Transverse colon (tissue), 4 donors: ENCODE measurements around the gene RBFOX2.

Experiments used
- EP300 ChIP-seq: sonication (generic); formaldehyde crosslinking; IDR thresholded peaks from one replicate; pipeline ENCODE4 v1.6.1; 2017; ENCODE audit warnings: antibody characterized with exemption, low read depth
- POLR2AphosphoS5 ChIP-seq, 3 donors: sonication (generic); formaldehyde crosslinking; IDR thresholded peaks; one replicate each; pipeline ENCODE4 v1.6.1; 2016; ENCODE audit warnings: antibody characterized with exemption in 3 of 3
- TF ChIP-seq, protein P1 (sequence below), 5 experiments: fragments of 200-600 bp in 3 of 5; fragments of 450-650 bp in 2 of 5; sonication (generic) in 3 of 5; IDR thresholded peaks; 1 replicate in 2 of 5; 2 replicates in 3 of 5; pipeline ENCODE4 v1.5.1; 2016 to 2017; ENCODE audit warnings: antibody characterized with exemption in 5 of 5, inconsistent platforms in 3 of 5, mild to moderate bottlenecking in 2 of 5, moderate library complexity in 1 of 5

DNA sequence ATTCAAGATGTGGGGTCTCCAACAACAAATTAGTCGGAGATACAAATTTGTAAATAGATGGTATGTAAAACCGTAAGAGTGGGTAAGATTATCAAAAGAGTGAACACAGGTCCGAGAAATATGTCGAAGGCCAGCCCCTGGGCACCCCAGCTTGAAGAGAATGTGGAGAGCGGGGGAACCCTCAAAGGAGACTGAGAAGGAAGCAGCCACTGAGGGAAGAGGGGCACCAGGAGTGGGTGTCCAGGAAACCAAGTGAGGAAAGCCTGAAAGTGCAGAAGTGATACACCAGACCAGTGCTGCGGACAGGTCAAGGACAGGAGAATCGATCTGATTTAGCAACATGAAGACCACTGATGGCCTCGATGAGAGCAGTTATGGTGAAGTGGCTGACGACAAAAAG, 296.5 kb downstream of the RBFOX2 start:
- TF ChIP-seq POLR2AphosphoS5 (IDR thresholded peaks at IDR 0.05) (no peak), EP300 (no peak)
- TF ChIP-seq, protein P1, sequence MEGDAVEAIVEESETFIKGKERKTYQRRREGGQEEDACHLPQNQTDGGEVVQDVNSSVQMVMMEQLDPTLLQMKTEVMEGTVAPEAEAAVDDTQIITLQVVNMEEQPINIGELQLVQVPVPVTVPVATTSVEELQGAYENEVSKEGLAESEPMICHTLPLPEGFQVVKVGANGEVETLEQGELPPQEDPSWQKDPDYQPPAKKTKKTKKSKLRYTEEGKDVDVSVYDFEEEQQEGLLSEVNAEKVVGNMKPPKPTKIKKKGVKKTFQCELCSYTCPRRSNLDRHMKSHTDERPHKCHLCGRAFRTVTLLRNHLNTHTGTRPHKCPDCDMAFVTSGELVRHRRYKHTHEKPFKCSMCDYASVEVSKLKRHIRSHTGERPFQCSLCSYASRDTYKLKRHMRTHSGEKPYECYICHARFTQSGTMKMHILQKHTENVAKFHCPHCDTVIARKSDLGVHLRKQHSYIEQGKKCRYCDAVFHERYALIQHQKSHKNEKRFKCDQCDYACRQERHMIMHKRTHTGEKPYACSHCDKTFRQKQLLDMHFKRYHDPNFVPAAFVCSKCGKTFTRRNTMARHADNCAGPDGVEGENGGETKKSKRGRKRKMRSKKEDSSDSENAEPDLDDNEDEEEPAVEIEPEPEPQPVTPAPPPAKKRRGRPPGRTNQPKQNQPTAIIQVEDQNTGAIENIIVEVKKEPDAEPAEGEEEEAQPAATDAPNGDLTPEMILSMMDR (IDR thresholded peaks at IDR 0.05) = no peak
